Measurements from ENCODE around the gene ZP1.

The ZP1 gene

GRCh38 chr11:60880643-60881282, 13.4 kb downstream of the ZP1 start:
- TF ChIP-seq, protein P1, sequence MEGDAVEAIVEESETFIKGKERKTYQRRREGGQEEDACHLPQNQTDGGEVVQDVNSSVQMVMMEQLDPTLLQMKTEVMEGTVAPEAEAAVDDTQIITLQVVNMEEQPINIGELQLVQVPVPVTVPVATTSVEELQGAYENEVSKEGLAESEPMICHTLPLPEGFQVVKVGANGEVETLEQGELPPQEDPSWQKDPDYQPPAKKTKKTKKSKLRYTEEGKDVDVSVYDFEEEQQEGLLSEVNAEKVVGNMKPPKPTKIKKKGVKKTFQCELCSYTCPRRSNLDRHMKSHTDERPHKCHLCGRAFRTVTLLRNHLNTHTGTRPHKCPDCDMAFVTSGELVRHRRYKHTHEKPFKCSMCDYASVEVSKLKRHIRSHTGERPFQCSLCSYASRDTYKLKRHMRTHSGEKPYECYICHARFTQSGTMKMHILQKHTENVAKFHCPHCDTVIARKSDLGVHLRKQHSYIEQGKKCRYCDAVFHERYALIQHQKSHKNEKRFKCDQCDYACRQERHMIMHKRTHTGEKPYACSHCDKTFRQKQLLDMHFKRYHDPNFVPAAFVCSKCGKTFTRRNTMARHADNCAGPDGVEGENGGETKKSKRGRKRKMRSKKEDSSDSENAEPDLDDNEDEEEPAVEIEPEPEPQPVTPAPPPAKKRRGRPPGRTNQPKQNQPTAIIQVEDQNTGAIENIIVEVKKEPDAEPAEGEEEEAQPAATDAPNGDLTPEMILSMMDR (IDR thresholded peaks at IDR 0.05; ENCODE audit: low read length, missing control alignments): no peak
- H3K4me3 ChIP-seq (replicated peaks; ENCODE audit: low read depth, low read length): no peak overlapping the region
- DNase-seq (ENCODE audit: low read depth): no peak

DNA sequence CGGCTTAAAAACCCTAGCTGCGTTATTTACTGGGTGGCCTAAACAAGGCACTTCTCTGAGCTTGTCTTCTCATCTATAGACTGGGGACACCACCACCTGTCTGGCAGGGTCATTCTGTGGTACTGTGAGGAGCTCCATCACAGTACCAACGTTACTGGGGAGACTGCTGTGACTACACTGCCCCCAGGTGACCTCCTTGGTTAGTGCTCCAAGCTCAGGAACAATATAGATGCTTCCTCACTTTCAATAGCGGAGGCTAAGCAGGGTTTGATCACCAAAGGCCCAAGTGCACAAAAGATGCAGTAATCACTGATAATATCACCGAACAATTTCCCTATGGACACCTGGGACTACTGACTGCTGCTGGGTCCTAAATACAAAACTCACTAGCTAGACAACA, 20.2 kb downstream of the ZP1 start:
- TF ChIP-seq, protein P1 (IDR thresholded peaks at IDR 0.05; ENCODE audit: low read length, missing control alignments): peak; percentile 86
- peak; percentile 73 for DNase-seq (ENCODE audit: low read depth)
- no peak overlapping the region for H3K4me3 ChIP-seq (replicated peaks; ENCODE audit: low read depth, low read length)

GRCh38 chr11:60889869-60890311, 22.5 kb downstream of the ZP1 start:
- DNase-seq (ENCODE audit: low read depth): no peak
- TF ChIP-seq, protein P1 (IDR thresholded peaks at IDR 0.05; ENCODE audit: low read length, missing control alignments): no peak
- no peak overlapping the region for H3K4me3 ChIP-seq (replicated peaks; ENCODE audit: low read depth, low read length)

- TF ChIP-seq, protein P1 (IDR thresholded peaks at IDR 0.05; ENCODE audit: low read length, missing control alignments): no peak
- H3K4me3 ChIP-seq (replicated peaks; ENCODE audit: low read depth, low read length): no peak overlapping the region
- DNase-seq (ENCODE audit: low read depth): no peak
Measured at GRCh38 chr11:60890696-60891095, 23.4 kb downstream of the ZP1 start.

- H3K4me3 ChIP-seq (replicated peaks; ENCODE audit: low read depth, low read length): no peak overlapping the region
- peak; percentile 51 for DNase-seq (ENCODE audit: low read depth)
- TF ChIP-seq, protein P1 (IDR thresholded peaks at IDR 0.05; ENCODE audit: low read length, missing control alignments): no peak
Measured at GRCh38 chr11:60891103-60891741, 23.9 kb downstream of the ZP1 start.

GRCh38 chr11:60895687-60896086, 28.3 kb downstream of the ZP1 start:
- H3K4me3 ChIP-seq (replicated peaks; ENCODE audit: low read depth, low read length): no peak overlapping the region
- TF ChIP-seq, protein P1 (IDR thresholded peaks at IDR 0.05; ENCODE audit: low read length, missing control alignments): no peak
- DNase-seq (ENCODE audit: low read depth): no peak

- H3K4me3 ChIP-seq (replicated peaks; ENCODE audit: low read depth, low read length): no peak overlapping the region
- DNase-seq (ENCODE audit: low read depth): no peak
- TF ChIP-seq, protein P1 (IDR thresholded peaks at IDR 0.05; ENCODE audit: low read length, missing control alignments): no peak
Measured at GRCh38 chr11:60897496-60897895, 30.2 kb downstream of the ZP1 start.
